ENCODE data around the gene DHX9.

DHX9 gene

DNA sequence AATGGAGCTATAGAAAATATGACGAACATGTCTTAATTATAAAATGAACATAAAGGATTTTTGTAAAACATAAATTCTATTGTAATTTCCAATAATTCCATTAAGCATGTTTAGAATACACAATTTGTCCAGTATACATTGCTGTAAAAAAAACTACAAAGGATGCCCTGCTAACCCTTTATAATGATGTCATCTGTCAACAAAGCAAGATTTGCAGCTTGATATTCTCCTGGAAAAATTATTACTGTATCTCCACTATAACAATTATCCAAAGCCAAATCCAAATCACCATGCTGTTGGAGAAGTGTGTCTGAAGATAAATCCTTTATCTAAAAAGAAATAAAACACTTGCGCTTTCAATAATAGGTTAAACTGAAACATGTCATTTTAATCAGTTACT, 66.2 kb downstream of the DHX9 start:
- H3K4me3 ChIP-seq (ENCODE audit: low read depth, low read length), result no peak overlapping the region
- TF ChIP-seq, protein P1, sequence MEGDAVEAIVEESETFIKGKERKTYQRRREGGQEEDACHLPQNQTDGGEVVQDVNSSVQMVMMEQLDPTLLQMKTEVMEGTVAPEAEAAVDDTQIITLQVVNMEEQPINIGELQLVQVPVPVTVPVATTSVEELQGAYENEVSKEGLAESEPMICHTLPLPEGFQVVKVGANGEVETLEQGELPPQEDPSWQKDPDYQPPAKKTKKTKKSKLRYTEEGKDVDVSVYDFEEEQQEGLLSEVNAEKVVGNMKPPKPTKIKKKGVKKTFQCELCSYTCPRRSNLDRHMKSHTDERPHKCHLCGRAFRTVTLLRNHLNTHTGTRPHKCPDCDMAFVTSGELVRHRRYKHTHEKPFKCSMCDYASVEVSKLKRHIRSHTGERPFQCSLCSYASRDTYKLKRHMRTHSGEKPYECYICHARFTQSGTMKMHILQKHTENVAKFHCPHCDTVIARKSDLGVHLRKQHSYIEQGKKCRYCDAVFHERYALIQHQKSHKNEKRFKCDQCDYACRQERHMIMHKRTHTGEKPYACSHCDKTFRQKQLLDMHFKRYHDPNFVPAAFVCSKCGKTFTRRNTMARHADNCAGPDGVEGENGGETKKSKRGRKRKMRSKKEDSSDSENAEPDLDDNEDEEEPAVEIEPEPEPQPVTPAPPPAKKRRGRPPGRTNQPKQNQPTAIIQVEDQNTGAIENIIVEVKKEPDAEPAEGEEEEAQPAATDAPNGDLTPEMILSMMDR (IDR thresholded peaks at IDR 0.05; ENCODE audit: low read depth, low read length, missing control alignments), result no peak

DNA sequence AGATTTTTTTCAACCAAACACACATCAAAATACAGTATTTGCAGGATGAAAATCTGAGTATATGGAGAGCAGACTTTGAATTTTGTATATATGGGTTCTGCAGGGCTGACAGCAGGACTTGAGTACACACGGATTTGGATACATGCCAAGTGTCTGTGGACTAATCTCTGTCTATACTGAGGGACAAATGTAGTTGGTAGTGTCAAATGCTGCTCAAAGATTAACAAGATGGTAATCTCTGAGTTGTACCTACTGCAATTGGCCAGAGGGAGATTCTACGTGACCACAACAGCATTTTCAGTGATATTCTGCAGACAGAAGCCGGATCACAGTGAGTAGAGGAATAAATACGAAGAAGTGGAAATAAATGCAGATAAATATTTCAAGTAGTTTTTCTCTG, 70.4 kb downstream of the DHX9 start:
- H3K4me3 ChIP-seq (ENCODE audit: low read depth, low read length), result no peak overlapping the region
- TF ChIP-seq, protein P1 (IDR thresholded peaks at IDR 0.05; ENCODE audit: low read depth, low read length, missing control alignments), result no peak
- no peak for DNase-seq (ENCODE audit: low read depth)

More for the DNA sequence above, 66.2 kb downstream of the DHX9 start:
- DNase-seq (ENCODE audit: low read depth), result no peak

DNA sequence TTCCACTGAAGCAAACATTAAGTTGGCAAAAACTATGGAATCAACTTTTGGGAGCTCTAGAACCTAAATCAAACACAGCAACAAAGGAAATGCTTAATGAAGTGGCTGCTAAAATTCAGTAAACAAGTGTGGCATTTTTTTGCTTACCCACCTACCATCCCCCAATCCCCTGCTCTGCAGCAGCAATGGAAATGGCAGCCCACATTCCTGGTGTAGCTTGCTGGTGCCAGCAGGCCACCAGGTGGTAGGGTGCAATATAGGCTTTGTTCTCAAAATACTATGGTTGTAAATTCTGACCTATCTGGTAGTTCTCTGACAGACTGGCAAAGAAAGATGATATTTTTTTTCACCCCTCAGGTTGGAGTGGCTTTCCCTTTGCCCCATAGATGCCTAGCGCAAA, 71.0 kb downstream of the DHX9 start:
- no peak for DNase-seq (ENCODE audit: low read depth)
- H3K4me3 ChIP-seq (ENCODE audit: low read depth, low read length), result no peak overlapping the region
- TF ChIP-seq, protein P1 (IDR thresholded peaks at IDR 0.05; ENCODE audit: low read depth, low read length, missing control alignments), result no peak

DNA sequence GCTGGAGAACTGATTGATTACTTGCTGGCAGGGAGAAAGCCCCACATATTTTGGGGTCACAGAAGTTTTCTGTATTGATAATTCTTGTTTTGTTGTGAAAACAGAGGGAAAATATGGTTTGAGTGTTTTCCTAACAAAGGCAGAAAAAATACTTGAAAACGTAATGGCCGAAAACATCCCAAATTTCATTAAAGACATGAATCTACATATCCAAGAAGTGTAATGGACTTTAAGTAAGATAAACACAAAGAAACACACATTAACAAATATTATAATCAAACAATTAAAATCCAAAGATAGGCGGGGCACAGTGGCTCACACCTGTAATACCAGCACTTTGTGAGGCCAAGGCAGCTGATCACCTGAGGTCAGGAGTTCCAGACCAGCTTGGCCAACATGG, 74.3 kb downstream of the DHX9 start:
- no peak overlapping the region for H3K4me3 ChIP-seq (ENCODE audit: low read depth, low read length)
- no peak for DNase-seq (ENCODE audit: low read depth)
- TF ChIP-seq, protein P1 (IDR thresholded peaks at IDR 0.05; ENCODE audit: low read depth, low read length, missing control alignments), result no peak

DNA sequence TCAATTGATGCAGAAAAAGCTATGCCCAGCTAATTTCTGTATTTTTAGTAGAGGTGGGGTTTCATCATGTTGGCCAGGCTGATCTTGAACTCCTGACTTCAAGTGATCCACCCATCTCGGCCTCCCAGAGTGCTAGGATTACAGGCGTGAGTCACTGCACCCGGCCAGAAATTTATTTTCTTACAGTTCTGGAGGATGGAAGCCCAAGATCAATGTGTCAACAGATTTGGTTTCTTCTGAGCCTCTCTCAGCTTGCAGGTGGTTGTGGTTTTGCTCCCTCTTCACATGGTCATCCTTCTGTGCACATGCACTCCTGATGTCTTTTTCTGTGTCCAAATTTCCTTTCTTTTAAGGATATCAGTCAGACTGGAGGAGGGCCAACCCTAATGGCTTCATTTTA, 78.2 kb downstream of the DHX9 start:
- H3K4me3 ChIP-seq (ENCODE audit: low read depth, low read length), result no peak overlapping the region
- TF ChIP-seq, protein P1 (IDR thresholded peaks at IDR 0.05; ENCODE audit: low read depth, low read length, missing control alignments), result no peak
- no peak for DNase-seq (ENCODE audit: low read depth)

DNA sequence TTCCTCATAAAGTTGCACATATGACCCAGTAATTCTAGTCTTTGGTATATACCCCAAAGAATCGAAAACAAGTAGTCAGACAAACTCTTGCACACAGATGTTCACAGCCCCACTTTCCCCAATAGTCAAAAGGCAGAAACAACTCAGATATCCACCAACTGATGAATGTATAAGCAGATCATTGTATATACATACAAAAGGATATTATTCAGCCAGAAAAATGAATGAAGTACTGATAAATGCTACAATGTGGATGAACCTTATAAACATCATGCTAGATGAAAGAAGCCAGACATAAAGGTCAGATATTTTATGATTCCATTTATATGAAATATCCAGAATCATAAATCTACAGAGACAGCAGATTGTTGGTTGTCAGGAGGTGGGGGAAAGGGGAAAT, 86.5 kb downstream of the DHX9 start:
- no peak overlapping the region for H3K4me3 ChIP-seq (ENCODE audit: low read depth, low read length)
- no peak for DNase-seq (ENCODE audit: low read depth)
- TF ChIP-seq, protein P1 (IDR thresholded peaks at IDR 0.05; ENCODE audit: low read depth, low read length, missing control alignments), result no peak

DNA sequence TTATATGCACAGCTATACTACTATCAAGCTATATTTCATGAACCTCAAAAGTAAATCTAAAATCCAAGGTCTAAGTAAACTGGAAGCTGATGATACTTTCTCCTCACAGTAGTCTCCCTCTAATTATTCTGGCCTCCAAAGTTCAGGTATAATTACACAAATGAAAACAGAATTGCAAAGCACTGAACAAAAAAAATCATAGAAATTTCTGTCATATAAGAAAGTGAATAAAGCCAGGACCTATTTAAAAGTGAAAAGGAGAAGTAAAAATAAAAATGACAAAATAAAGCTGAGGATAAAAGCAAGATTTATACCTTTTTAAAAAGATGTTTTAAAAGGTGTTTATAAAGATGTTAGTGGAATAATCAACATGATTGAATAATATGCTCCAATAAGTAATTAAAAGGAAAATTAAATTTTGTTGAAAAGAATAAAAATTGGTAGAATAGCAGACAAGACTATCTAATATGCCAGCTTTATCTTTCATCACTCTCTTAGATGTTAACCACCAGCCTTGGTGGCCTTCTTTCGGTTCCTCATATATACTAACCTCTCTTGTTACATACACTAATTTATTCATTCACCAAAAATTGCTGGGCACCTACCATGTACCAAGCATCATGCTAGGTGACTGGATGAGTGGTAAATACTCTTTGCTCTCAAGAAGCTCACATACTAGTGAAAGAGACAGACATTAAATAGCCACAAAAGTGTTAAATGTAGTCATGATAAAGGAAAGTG, 88.7 kb downstream of the DHX9 start:
- no peak overlapping the region for H3K4me3 ChIP-seq (ENCODE audit: low read depth, low read length)
- TF ChIP-seq, protein P1 (IDR thresholded peaks at IDR 0.05; ENCODE audit: low read depth, low read length, missing control alignments), result no peak
- no peak for DNase-seq (ENCODE audit: low read depth)
